ENCODE results near the gene SLC23A2.
"Not testable (repeated sequence)": the region's sequence is repeated elsewhere in the genome, so short reads cannot be mapped to it uniquely, and the experiment has no call there.

Gene SLC23A2

GRCh38 chr20:5001174-5002076, at the start of gene SLC23A2:
SLC23A2 (minus strand) TSS chr20:5001510; CDS start chr20:4932562, 68,948 bp downstream.
- Histone ChIP-seq H3K4me3 (ENCODE audit: low read length) (peak within 1 kb of the TSS; percentile 79), H3K9ac (ENCODE audit: low read length) (peak within 1 kb of the TSS; percentile 53), H3K27me3 (ENCODE audit: control insufficient read depth, insufficient read depth, low read length) (no peaks in the 10 kb centered on the region), H3K36me3 (ENCODE audit: control insufficient read depth, insufficient read depth, low read length) (no peaks in the 10 kb centered on the region), H3K4me1 (ENCODE audit: control insufficient read depth, insufficient read depth, low read length) (peaks cover 8% of the 10 kb centered on the region), H3K27ac (ENCODE audit: low read depth, low read length) (no peak within 1 kb of the TSS)

GRCh38 chr20:5046656-5047339, 45.5 kb upstream of the SLC23A2 start:
- Histone ChIP-seq H3K27me3 (ENCODE audit: control insufficient read depth, insufficient read depth, low read length) (no peaks in the 10 kb centered on the region), H3K9ac (ENCODE audit: low read length) (no peak overlapping the region), H3K4me1 (ENCODE audit: control insufficient read depth, insufficient read depth, low read length) (no peaks in the 10 kb centered on the region), H3K4me3 (ENCODE audit: low read length) (no peak overlapping the region), H3K36me3 (ENCODE audit: control insufficient read depth, insufficient read depth, low read length) (no peaks in the 10 kb centered on the region), H3K27ac (ENCODE audit: low read depth, low read length) (no peak overlapping the region)

GRCh38 chr20:5045906-5046305, 44.6 kb upstream of the SLC23A2 start:
- Histone ChIP-seq H3K9ac (ENCODE audit: low read length) (no peak overlapping the region), H3K27me3 (ENCODE audit: control insufficient read depth, insufficient read depth, low read length) (no peaks in the 10 kb centered on the region), H3K36me3 (ENCODE audit: control insufficient read depth, insufficient read depth, low read length) (no peaks in the 10 kb centered on the region), H3K4me3 (ENCODE audit: low read length) (no peak overlapping the region), H3K27ac (ENCODE audit: low read depth, low read length) (no peak overlapping the region), H3K4me1 (ENCODE audit: control insufficient read depth, insufficient read depth, low read length) (no peaks in the 10 kb centered on the region)

- Histone ChIP-seq H3K4me3 (ENCODE audit: low read length) (no peak overlapping the region), H3K9ac (ENCODE audit: low read length) (no peak overlapping the region), H3K27me3 (ENCODE audit: control insufficient read depth, insufficient read depth, low read length) (no peaks in the 10 kb centered on the region), H3K4me1 (ENCODE audit: control insufficient read depth, insufficient read depth, low read length) (no peaks in the 10 kb centered on the region), H3K27ac (ENCODE audit: low read depth, low read length) (no peak overlapping the region), H3K36me3 (ENCODE audit: control insufficient read depth, insufficient read depth, low read length) (no peaks in the 10 kb centered on the region)
Measured at GRCh38 chr20:5044075-5044620, 42.8 kb upstream of the SLC23A2 start.

GRCh38 chr20:5041433-5041832, 40.1 kb upstream of the SLC23A2 start:
- Histone ChIP-seq H3K27ac (ENCODE audit: low read depth, low read length) (no peak overlapping the region), H3K9ac (ENCODE audit: low read length) (no peak overlapping the region), H3K4me1 (ENCODE audit: control insufficient read depth, insufficient read depth, low read length) (no peaks in the 10 kb centered on the region), H3K27me3 (ENCODE audit: control insufficient read depth, insufficient read depth, low read length) (no peaks in the 10 kb centered on the region), H3K36me3 (ENCODE audit: control insufficient read depth, insufficient read depth, low read length) (no peaks in the 10 kb centered on the region), H3K4me3 (ENCODE audit: low read length) (no peak overlapping the region)

- H3K27me3 ChIP-seq (ENCODE audit: control insufficient read depth, insufficient read depth, low read length) = no peaks in the 10 kb centered on the region
- no peak overlapping the region for H3K4me3 ChIP-seq (ENCODE audit: low read length)
- no peaks in the 10 kb centered on the region for H3K36me3 ChIP-seq (ENCODE audit: control insufficient read depth, insufficient read depth, low read length)
- H3K4me1 ChIP-seq (ENCODE audit: control insufficient read depth, insufficient read depth, low read length) = no peaks in the 10 kb centered on the region
- no peak overlapping the region for H3K9ac ChIP-seq (ENCODE audit: low read length)
- no peak overlapping the region for H3K27ac ChIP-seq (ENCODE audit: low read depth, low read length)
Measured at GRCh38 chr20:5040345-5040744, 39.0 kb upstream of the SLC23A2 start.

GRCh38 chr20:5039889-5040288, 38.6 kb upstream of the SLC23A2 start:
- Histone ChIP-seq H3K27me3 (ENCODE audit: control insufficient read depth, insufficient read depth, low read length) (no peaks in the 10 kb centered on the region), H3K4me3 (ENCODE audit: low read length) (no peak overlapping the region), H3K4me1 (ENCODE audit: control insufficient read depth, insufficient read depth, low read length) (no peaks in the 10 kb centered on the region), H3K9ac (ENCODE audit: low read length) (no peak overlapping the region), H3K27ac (ENCODE audit: low read depth, low read length) (no peak overlapping the region), H3K36me3 (ENCODE audit: control insufficient read depth, insufficient read depth, low read length) (no peaks in the 10 kb centered on the region)

- no peaks in the 10 kb centered on the region for H3K27me3 ChIP-seq (ENCODE audit: control insufficient read depth, insufficient read depth, low read length)
- H3K36me3 ChIP-seq (ENCODE audit: control insufficient read depth, insufficient read depth, low read length) = no peaks in the 10 kb centered on the region
- H3K27ac ChIP-seq (ENCODE audit: low read depth, low read length) = no peak overlapping the region
- H3K4me1 ChIP-seq (ENCODE audit: control insufficient read depth, insufficient read depth, low read length) = no peaks in the 10 kb centered on the region
- H3K9ac ChIP-seq (ENCODE audit: low read length) = no peak overlapping the region
- H3K4me3 ChIP-seq (ENCODE audit: low read length) = no peak overlapping the region
Measured at GRCh38 chr20:5039255-5039657, 37.9 kb upstream of the SLC23A2 start.

GRCh38 chr20:5036828-5037227, 35.5 kb upstream of the SLC23A2 start:
- Histone ChIP-seq H3K36me3 (ENCODE audit: control insufficient read depth, insufficient read depth, low read length) (no peaks in the 10 kb centered on the region), H3K9ac (ENCODE audit: low read length) (no peak overlapping the region), H3K4me3 (ENCODE audit: low read length) (no peak overlapping the region), H3K4me1 (ENCODE audit: control insufficient read depth, insufficient read depth, low read length) (no peaks in the 10 kb centered on the region), H3K27me3 (ENCODE audit: control insufficient read depth, insufficient read depth, low read length) (no peaks in the 10 kb centered on the region), H3K27ac (ENCODE audit: low read depth, low read length) (no peak overlapping the region)

- not testable (repeated sequence) for H3K27ac ChIP-seq (ENCODE audit: low read depth, low read length); H3K4me3 ChIP-seq (ENCODE audit: low read length)
Measured at GRCh38 chr20:5035518-5035917, 34.2 kb upstream of the SLC23A2 start.

GRCh38 chr20:5033566-5033965, 32.3 kb upstream of the SLC23A2 start:
- no peak overlapping the region for H3K27ac ChIP-seq (ENCODE audit: low read depth, low read length)
- no peaks in the 10 kb centered on the region for H3K4me1 ChIP-seq (ENCODE audit: control insufficient read depth, insufficient read depth, low read length)
- no peak overlapping the region for H3K4me3 ChIP-seq (ENCODE audit: low read length)
- H3K36me3 ChIP-seq (ENCODE audit: control insufficient read depth, insufficient read depth, low read length) = no peaks in the 10 kb centered on the region
- no peaks in the 10 kb centered on the region for H3K27me3 ChIP-seq (ENCODE audit: control insufficient read depth, insufficient read depth, low read length)
- no peak overlapping the region for H3K9ac ChIP-seq (ENCODE audit: low read length)

More at GRCh38 chr20:5035518-5035917, 34.2 kb upstream of the SLC23A2 start:
- H3K36me3 ChIP-seq (ENCODE audit: control insufficient read depth, insufficient read depth, low read length); H3K9ac ChIP-seq (ENCODE audit: low read length); H3K27me3 ChIP-seq (ENCODE audit: control insufficient read depth, insufficient read depth, low read length); H3K4me1 ChIP-seq (ENCODE audit: control insufficient read depth, insufficient read depth, low read length): not testable (repeated sequence)

GRCh38 chr20:5031701-5032100, 30.4 kb upstream of the SLC23A2 start:
- not testable (repeated sequence) for H3K36me3 ChIP-seq (ENCODE audit: control insufficient read depth, insufficient read depth, low read length); H3K27ac ChIP-seq (ENCODE audit: low read depth, low read length); H3K27me3 ChIP-seq (ENCODE audit: control insufficient read depth, insufficient read depth, low read length); H3K4me1 ChIP-seq (ENCODE audit: control insufficient read depth, insufficient read depth, low read length); H3K4me3 ChIP-seq (ENCODE audit: low read length); H3K9ac ChIP-seq (ENCODE audit: low read length)
